Loucy (cell line): Measurements from ENCODE around the gene MARCKSL1.
"Not testable (repeated sequence)": the region's sequence is repeated elsewhere in the genome, so short reads cannot be mapped to it uniquely, and the experiment has no call there.

Experiments
- H2AFZ ChIP-seq: fragments of 200-600 bp; sonication (generic); 2 replicates; pipeline ENCODE4 v1.6.0; 2016; ENCODE audit warnings: antibody characterized with exemption, mild to moderate bottlenecking, low read length, moderate library complexity
- H3F3A ChIP-seq: fragments of 200-600 bp; 2 replicates; pipeline ENCODE4 v1.6.0; 2016; ENCODE audit warnings: antibody characterized with exemption, low read depth, mild to moderate bottlenecking
- H3K27me3 ChIP-seq: fragments of 200-600 bp; sonication (generic); 2 replicates; pipeline ENCODE4 v1.6.1; 2014; ENCODE audit warnings: low read length, mild to moderate bottlenecking; ENCODE audit not compliant: insufficient read depth, poor library complexity, severe bottlenecking
- H3K36me3 ChIP-seq: fragments of 200-600 bp; sonication (generic); 2 replicates; pipeline ENCODE4 v1.6.1; 2016; ENCODE audit warnings: low read length; ENCODE audit not compliant: insufficient read depth
- H3K4me1 ChIP-seq: fragments of 200-600 bp; sonication (generic); 2 replicates; pipeline ENCODE4 v1.5.1; 2014; ENCODE audit warnings: low read length, mild to moderate bottlenecking; ENCODE audit not compliant: insufficient read depth, poor library complexity, severe bottlenecking
- H3K4me2 ChIP-seq: fragments of 200-600 bp; sonication (generic); 2 replicates; pipeline ENCODE4 v1.6.0; 2014; ENCODE audit warnings: antibody characterized with exemption, low read length, low read depth, mild to moderate bottlenecking; ENCODE audit not compliant: poor library complexity, severe bottlenecking
- H3K4me3 ChIP-seq: fragments of 200-600 bp; sonication (generic); 2 replicates; pipeline ENCODE4 v1.5.1; 2014; ENCODE audit warnings: low read length, mild to moderate bottlenecking, mixed read lengths; ENCODE audit not compliant: poor library complexity, severe bottlenecking
- H3K79me2 ChIP-seq: fragments of 200-600 bp; sonication (generic); 2 replicates; pipeline ENCODE4 v1.6.1; 2014; ENCODE audit warnings: low read length; ENCODE audit not compliant: insufficient read depth
- H3K9ac ChIP-seq: fragments of 200-600 bp; sonication (generic); 2 replicates; pipeline ENCODE4 v1.6.0; 2014; ENCODE audit warnings: mild to moderate bottlenecking, low read depth, low read length, moderate library complexity; ENCODE audit not compliant: poor library complexity, severe bottlenecking
- H3K9me2 ChIP-seq: fragments of 200-600 bp; sonication (generic); replicated peaks from 2 replicates; pipeline ENCODE4 v1.6.1; 2016; ENCODE audit warnings: low read depth, low read length, mixed read lengths
- H3K9me3 ChIP-seq: fragments of 200-600 bp; sonication (generic); 2 replicates; pipeline ENCODE4 v1.6.1; 2014; ENCODE audit warnings: mild to moderate bottlenecking, antibody characterized with exemption, low read length, low read depth; ENCODE audit not compliant: insufficient read depth
- H4K20me1 ChIP-seq: fragments of 200-600 bp; sonication (generic); 2 replicates; pipeline ENCODE4 v1.6.0; 2014; ENCODE audit warnings: antibody characterized with exemption, low read length, mild to moderate bottlenecking; ENCODE audit not compliant: insufficient read depth, poor library complexity, severe bottlenecking
- EZH2phosphoT487 ChIP-seq: fragments of 200-600 bp; IDR thresholded peaks from 2 replicates; pipeline ENCODE4 v1.6.1; 2018; ENCODE audit warnings: antibody characterized with exemption, mild to moderate bottlenecking, moderate library complexity, borderline replicate concordance
- TF ChIP-seq, protein P1 (sequence below): fragments of 200-600 bp; sonication (generic); conservative IDR thresholded peaks from 2 replicates; pipeline ENCODE4 v1.5.1; 2014; ENCODE audit warnings: mild to moderate bottlenecking, antibody characterized with exemption, low read length

MARCKSL1 gene

DNA sequence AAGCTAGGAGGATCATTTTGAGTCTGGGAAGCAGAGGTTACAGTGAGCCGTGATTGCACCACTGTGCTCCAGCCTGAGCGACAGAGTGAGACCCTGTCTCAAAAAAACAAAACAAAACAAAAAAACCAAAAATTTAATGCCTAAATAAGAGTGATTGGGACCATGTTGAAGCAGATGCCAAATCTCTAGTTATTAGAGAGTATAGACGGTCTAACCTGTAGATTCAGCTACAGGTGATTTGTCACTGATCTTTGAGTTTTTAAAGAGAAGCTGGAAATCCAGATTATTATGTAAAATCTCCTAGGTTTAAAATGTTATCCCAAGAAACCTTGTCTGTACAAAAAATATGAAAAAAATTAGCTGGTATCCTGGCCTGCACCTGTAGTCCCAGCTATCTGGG lies 32.7 kb downstream of the MARCKSL1 start:
- H3K36me3 ChIP-seq = peaks cover 63% of the 10 kb centered on the region
- no peak overlapping the region for H3K4me2 ChIP-seq

DNA sequence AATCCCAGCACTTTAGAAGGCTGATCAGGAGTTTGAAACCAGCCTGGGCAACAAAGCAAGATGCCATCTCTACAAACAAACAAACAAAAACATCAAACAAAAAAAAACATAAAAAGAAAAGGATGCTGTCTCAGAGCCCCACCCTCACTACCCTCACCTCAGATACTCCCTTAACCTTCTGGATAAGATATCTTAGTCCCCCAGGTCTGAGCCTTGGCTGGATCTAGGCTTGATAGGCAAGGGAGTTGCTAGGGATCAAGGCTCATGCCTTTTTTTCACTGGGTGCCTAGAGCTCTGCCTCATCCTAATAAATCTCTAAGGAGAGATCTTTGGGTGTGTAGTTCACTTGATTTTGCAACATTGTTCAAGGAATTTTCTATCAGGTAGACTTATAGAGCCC lies 36.7 kb downstream of the MARCKSL1 start:
- TF ChIP-seq, protein P1, sequence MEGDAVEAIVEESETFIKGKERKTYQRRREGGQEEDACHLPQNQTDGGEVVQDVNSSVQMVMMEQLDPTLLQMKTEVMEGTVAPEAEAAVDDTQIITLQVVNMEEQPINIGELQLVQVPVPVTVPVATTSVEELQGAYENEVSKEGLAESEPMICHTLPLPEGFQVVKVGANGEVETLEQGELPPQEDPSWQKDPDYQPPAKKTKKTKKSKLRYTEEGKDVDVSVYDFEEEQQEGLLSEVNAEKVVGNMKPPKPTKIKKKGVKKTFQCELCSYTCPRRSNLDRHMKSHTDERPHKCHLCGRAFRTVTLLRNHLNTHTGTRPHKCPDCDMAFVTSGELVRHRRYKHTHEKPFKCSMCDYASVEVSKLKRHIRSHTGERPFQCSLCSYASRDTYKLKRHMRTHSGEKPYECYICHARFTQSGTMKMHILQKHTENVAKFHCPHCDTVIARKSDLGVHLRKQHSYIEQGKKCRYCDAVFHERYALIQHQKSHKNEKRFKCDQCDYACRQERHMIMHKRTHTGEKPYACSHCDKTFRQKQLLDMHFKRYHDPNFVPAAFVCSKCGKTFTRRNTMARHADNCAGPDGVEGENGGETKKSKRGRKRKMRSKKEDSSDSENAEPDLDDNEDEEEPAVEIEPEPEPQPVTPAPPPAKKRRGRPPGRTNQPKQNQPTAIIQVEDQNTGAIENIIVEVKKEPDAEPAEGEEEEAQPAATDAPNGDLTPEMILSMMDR = no peak
- no peak for TF ChIP-seq EZH2phosphoT487
- Histone ChIP-seq H3F3A (no peaks in the 10 kb centered on the region), H3K36me3 (peaks cover 30% of the 10 kb centered on the region; the same call in 1 of the 2 replicates)

More for the DNA sequence above, 32.7 kb downstream of the MARCKSL1 start:
- Histone ChIP-seq H3K9ac (no peak overlapping the region), H3F3A (no peaks in the 10 kb centered on the region), H3K79me2 (peaks cover 98% of the 10 kb centered on the region), H4K20me1 (peaks cover 61% of the 10 kb centered on the region), H3K4me3 (no peak overlapping the region), H3K9me3 (no peaks in the 10 kb centered on the region), H3K27me3 (no peaks in the 10 kb centered on the region), H3K9me2 (no peaks in the 10 kb centered on the region), H3K4me1 (peaks cover 6% of the 10 kb centered on the region), H2AFZ (no peak overlapping the region)
- no peak for TF ChIP-seq EZH2phosphoT487
- TF ChIP-seq, protein P1 = no peak

DNA sequence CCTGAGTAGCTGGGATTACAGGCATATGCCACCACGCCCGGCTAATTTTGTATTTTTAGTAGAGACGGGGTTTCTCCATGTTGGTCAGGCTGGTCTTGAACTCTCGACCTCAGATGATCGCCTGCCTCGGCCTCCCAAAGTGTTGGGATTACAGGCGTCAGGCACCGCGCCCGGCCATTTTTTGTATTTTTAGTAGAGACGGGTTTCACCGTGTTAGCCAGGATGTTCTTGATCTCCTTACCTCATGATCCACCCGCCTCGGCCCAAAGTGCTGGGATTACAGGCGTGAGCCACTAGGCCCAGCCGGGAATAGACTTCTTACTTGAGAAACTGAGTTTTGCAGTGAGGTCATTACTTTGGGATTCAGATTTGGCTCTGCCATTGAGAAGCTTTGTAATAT lies 37.8 kb downstream of the MARCKSL1 start:
- peaks cover 69% of the 10 kb centered on the region for H4K20me1 ChIP-seq
- not testable (repeated sequence) for H3K27me3 ChIP-seq, H3K9me2 ChIP-seq, H3K9ac ChIP-seq, H3F3A ChIP-seq, H2AFZ ChIP-seq, H3K9me3 ChIP-seq, H3K4me3 ChIP-seq, H3K4me2 ChIP-seq
- H3K36me3 ChIP-seq = peaks cover 19% of the 10 kb centered on the region; the same call in 1 of the 2 replicates
- H3K79me2 ChIP-seq = peaks cover 99% of the 10 kb centered on the region
- peaks cover 34% of the 10 kb centered on the region for H3K4me1 ChIP-seq

More for the DNA sequence above, 36.7 kb downstream of the MARCKSL1 start:
- Histone ChIP-seq H4K20me1 (peaks cover 63% of the 10 kb centered on the region), H3K4me2 (peak overlapping the region; percentile 41), H3K9ac (no peak overlapping the region), H3K4me3 (no peak overlapping the region), H2AFZ (no peak overlapping the region), H3K79me2 (peaks cover 99% of the 10 kb centered on the region), H3K4me1 (peaks cover 32% of the 10 kb centered on the region), H3K9me2 (no peaks in the 10 kb centered on the region), H3K27me3 (no peaks in the 10 kb centered on the region), H3K9me3 (no peaks in the 10 kb centered on the region)

DNA sequence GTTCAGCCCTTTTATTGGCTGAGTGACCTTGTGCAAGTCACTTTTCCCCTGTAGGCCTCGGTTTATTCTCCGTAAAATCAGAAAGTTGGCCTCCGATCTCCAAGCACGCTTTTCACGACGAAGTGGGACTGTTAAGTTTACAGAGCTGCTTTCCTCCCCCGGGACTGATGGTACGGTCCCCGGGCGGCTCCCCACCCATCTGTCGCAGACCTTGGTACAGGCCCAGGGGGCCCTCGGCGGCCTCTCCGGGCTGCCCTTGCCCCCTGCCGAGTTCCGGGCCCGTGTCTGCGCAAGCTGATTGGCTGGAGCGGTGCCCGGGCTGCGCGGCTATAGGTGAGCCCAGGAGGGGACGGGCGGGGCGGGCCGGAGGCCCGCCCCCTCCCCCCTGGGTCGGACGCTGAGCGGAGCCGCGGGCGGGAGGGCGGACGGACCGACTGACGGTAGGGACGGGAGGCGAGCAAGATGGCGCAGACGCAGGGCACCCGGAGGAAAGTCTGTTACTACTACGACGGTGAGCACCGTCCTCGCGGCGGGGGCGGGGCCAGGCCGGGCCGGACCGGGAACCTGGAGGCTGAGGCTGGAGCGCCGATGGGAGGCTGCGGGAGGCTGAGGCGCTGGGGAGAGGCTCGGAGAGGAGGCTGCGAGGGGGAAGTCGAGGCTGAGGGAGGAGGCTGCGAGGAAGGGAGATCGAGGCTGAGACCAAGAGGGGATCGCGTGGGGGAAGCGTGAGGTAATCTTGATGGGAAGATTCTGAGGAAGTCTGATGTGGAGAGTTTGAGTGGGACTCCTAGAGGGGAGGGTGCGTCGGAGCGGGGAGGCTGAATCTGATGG lies 44.1 kb downstream of the MARCKSL1 start, which contains the start of gene HDAC1:
Gene HDAC1, plus strand, starts transcription at position 376 of the 831 bp plus-strand sequence. Its CDS starts 87 bp downstream, at position 463.
- Histone ChIP-seq H3K9ac (peak within 1 kb of the TSS; percentile 88), H2AFZ (peak within 1 kb of the TSS; percentile 91), H3K36me3 (no peaks in the 10 kb centered on the region), H3K4me2 (peak within 1 kb of the TSS; percentile 77), H3F3A (peaks cover 4% of the 10 kb centered on the region; the same call in 1 of the 2 replicates), H3K4me1 (peaks cover 46% of the 10 kb centered on the region), H3K9me2 (no peaks in the 10 kb centered on the region), H4K20me1 (peaks cover 37% of the 10 kb centered on the region), H3K79me2 (peaks cover 50% of the 10 kb centered on the region), H3K9me3 (no peaks in the 10 kb centered on the region), H3K4me3 (peak within 1 kb of the TSS; percentile 86), H3K27me3 (no peaks in the 10 kb centered on the region)
- TF ChIP-seq EZH2phosphoT487 = no peak
- TF ChIP-seq, protein P1 = no peak
